Natural killer cell (primary cell): Measurements from ENCODE around the gene AGTRAP. TPM values are rescaled to one million over a fixed set of nuclear protein-coding genes. Genes with fewer than 3 reads are reported as not detected.

Experiments used
- ATAC-seq, 3 donors: fragments of 150-1000 bp in 2 of 3; fragments of 200-7000 bp in 1 of 3; cut with Tn5 transposase; 1 replicate in 1 of 3; 2 replicates in 2 of 3; pipeline ENCODE4 v1.10.0; 2021; ENCODE audit warnings: mild to moderate bottlenecking in 2 of 3, moderate library complexity in 2 of 3
- DNase-seq, 2 donors: peaks; one replicate each; pipeline versions ENCODE4 v3.0.0 to v3.0.0-alpha.2; 2013 to 2021; ENCODE audit warnings: mixed read lengths in 1 of 2
- H3K27ac ChIP-seq: one replicate; pipeline ENCODE4 v1.5.1; 2013; ENCODE audit warnings: mild to moderate bottlenecking, low read length
- H3K27me3 ChIP-seq: one replicate; pipeline ENCODE4 v1.6.1; 2013; ENCODE audit warnings: low read length; ENCODE audit not compliant: control insufficient read depth, insufficient read depth
- H3K36me3 ChIP-seq: one replicate; pipeline ENCODE4 v1.6.1; 2013; ENCODE audit warnings: low read length; ENCODE audit not compliant: control insufficient read depth, insufficient read depth
- H3K4me1 ChIP-seq: one replicate; pipeline ENCODE4 v1.6.1; 2013; ENCODE audit warnings: low read length; ENCODE audit not compliant: control insufficient read depth, insufficient read depth
- H3K4me3 ChIP-seq: one replicate; pipeline ENCODE4 v1.5.1; 2013; ENCODE audit warnings: low read length
- H3K9me3 ChIP-seq: one replicate; pipeline ENCODE4 v1.6.1; 2013; ENCODE audit warnings: low read length; ENCODE audit not compliant: control insufficient read depth, insufficient read depth
- H3K27ac Mint-ChIP-seq, 2 donors: one replicate each; pipeline ENCODE4 v1.8.0; 2022; ENCODE audit warnings: mild to moderate bottlenecking in 2 of 2, mixed read lengths in 2 of 2, moderate library complexity in 1 of 2
- H3K27me3 Mint-ChIP-seq, 2 donors: one replicate each; pipeline ENCODE4 v1.8.0; 2022; ENCODE audit warnings: low read depth in 2 of 2, mixed read lengths in 2 of 2
- H3K36me3 Mint-ChIP-seq: one replicate; pipeline ENCODE4 v1.8.0; 2022; ENCODE audit warnings: mixed read lengths
- H3K4me1 Mint-ChIP-seq, 2 donors: one replicate each; pipeline ENCODE4 v1.8.0; 2022; ENCODE audit warnings: mixed read lengths in 2 of 2
- H3K4me3 Mint-ChIP-seq: one replicate; pipeline ENCODE4 v1.8.0; 2022; ENCODE audit warnings: mild to moderate bottlenecking, moderate library complexity, mixed read lengths
- H3K9me3 Mint-ChIP-seq, 2 donors: one replicate each; pipeline ENCODE4 v1.8.0; 2022; ENCODE audit warnings: mixed read lengths in 2 of 2
- whole genome bisulfite sequencing: methylation state at CpG from one replicate; pipeline ENCODE4 v1.1.7; 2013; ENCODE audit warnings: missing lambda C conversion rate; ENCODE audit not compliant: insufficient coverage; 5-methylcytosine and 5-hydroxymethylcytosine counted together
- intact Hi-C: fragments of 100-400 bp; cut with micrococcal nuclease; formaldehyde crosslinking; loops from one replicate; pipeline ENCODE4 v1.14.2; 2022
- total RNA-seq, 4 donors: library from RNA; stranded (reverse); fragments of 120-200 nt in 1 of 4; gene quantifications; one replicate each; pipeline versions ENCODE4 v1.2.3 to v1.2.4, GENCODE V29; 2013 to 2022
- TF ChIP-seq, protein P1 (sequence below): fragments of 200-600 bp; IDR thresholded peaks from one replicate; pipeline ENCODE4 v1.8.0; 2022; ENCODE audit warnings: antibody characterized with exemption

Gene AGTRAP
- total RNA-seq, 3 donors from 2014 or later (not counting 1 experiment from before 2014, with no cell fraction given), result 94.6 to 122 (median 104) TPM

DNA sequence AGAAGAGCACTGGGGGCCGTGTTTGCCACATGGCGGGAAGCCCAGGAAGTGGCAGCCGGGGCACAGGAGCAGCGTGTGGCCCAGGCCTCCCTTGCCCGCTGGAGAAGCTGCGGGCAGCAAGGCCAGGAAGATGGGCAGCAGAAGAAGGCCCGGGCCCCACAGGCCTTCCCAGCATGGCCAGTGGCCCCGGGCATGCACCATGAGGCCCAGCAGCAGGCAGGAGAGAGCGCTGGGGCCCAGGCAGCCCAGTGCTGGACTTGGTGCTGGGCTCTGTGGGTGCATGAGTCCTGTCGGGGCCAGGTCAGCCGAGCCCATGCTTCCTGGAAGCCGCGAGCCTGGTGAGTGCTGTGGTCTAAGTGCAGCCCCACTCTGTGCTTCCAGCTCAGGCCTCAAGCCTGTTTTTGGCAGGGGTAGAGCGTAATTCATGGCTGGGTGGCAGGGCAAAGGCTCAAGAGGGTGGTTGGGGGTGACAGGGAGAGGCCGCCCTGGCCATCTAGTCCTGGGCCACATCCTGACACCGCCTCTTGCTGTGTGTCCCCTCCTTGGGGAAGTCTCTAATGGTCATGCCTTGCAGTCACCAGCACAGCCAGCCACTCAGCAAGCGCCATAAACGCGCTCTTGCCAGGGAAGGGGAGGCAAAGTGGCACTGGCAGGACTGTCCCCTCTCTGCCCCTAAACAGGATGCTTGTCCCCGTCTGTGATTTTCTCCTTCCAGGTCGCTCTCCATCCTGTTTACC is 48.5 kb downstream of the AGTRAP start:
- Histone ChIP-seq H3K36me3 (no peaks in the 10 kb centered on the region), H3K9me3 (no peaks in the 10 kb centered on the region), H3K27ac (no peak overlapping the region), H3K27me3 (no peaks in the 10 kb centered on the region), H3K4me3 (peak overlapping the region; percentile 41), H3K4me1 (peaks cover 18% of the 10 kb centered on the region)
- TF ChIP-seq, protein P1, sequence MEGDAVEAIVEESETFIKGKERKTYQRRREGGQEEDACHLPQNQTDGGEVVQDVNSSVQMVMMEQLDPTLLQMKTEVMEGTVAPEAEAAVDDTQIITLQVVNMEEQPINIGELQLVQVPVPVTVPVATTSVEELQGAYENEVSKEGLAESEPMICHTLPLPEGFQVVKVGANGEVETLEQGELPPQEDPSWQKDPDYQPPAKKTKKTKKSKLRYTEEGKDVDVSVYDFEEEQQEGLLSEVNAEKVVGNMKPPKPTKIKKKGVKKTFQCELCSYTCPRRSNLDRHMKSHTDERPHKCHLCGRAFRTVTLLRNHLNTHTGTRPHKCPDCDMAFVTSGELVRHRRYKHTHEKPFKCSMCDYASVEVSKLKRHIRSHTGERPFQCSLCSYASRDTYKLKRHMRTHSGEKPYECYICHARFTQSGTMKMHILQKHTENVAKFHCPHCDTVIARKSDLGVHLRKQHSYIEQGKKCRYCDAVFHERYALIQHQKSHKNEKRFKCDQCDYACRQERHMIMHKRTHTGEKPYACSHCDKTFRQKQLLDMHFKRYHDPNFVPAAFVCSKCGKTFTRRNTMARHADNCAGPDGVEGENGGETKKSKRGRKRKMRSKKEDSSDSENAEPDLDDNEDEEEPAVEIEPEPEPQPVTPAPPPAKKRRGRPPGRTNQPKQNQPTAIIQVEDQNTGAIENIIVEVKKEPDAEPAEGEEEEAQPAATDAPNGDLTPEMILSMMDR, result no peak
- no peak for DNase-seq
- 73% methylated on average over 20 of the region's 21 CpGs for WGBS
- H3K4me1 Mint-ChIP-seq, result peaks cover 5 to 12% of the 10 kb centered on the region in 2 donors
- H3K27ac Mint-ChIP-seq, result peak overlapping the region in 1 of 2 donors; percentile 59
- no peaks in the 10 kb centered on the region for H3K9me3 Mint-ChIP-seq
- peak in 1 of 3 donors; percentile 18 for ATAC-seq
- intact Hi-C loops, result no loop called here
- H3K4me3 Mint-ChIP-seq, result peak overlapping the region; percentile 17
- no peaks in the 10 kb centered on the region for H3K27me3 Mint-ChIP-seq
- H3K36me3 Mint-ChIP-seq, result no peaks in the 10 kb centered on the region

DNA sequence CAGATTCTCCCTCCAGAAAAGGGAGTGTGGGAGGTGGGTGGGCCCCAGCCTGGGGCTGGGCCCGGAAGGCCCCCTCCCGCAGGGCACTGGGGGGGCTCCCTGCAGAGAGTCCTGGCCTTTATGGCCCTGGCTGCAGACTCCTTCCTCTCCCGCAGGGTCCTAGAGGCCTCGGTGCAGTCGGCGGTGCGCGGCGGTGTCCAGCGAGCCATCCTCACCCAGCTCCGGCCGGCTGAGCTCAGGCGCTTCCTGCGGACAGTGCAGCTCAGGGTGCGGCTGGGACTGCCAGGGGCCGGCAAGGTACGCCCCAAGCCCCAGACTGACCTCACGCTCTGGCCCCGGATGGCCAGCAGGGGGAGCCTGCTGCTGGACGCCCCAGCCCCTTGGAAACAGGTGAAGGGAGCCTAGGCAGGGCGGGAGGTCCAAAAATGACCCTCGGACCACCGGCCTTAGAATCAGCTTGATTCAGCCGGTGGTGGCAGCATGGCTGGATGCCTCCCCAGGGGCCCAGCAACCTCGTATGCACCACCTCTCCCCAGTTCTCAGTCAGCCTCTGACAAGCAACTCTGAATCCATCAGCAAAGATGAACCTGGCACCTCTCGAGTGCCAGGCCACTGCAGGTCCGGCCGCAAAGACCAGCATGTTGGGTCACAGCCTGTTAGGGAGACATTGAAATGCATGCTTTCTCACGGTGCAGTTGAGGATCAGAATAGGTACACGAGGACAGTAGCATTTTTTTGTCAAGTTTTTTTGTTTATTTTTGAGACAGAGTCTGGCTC is 49.2 kb downstream of the AGTRAP start:
- H3K9me3 ChIP-seq, result no peaks in the 10 kb centered on the region
- H3K36me3 ChIP-seq, result peaks cover 2% of the 10 kb centered on the region
- Mint-ChIP-seq H3K4me1 (peaks cover 5 to 12% of the 10 kb centered on the region in 2 donors), H3K4me3 (peak overlapping the region; percentile 83), H3K36me3 (no peaks in the 10 kb centered on the region), H3K27me3 (no peaks in the 10 kb centered on the region), H3K27ac (peak overlapping the region in 1 of 2 donors; percentile 59), H3K9me3 (no peaks in the 10 kb centered on the region)
- TF ChIP-seq, protein P1, result peak; percentile 92
- 10% methylated on average over 29 of the region's 30 CpGs for WGBS
- DNase-seq (peak; percentile 49 to 63), ATAC-seq (peak; percentile 74 to 93 (median 85))
- H3K4me1 ChIP-seq, result peaks cover 26% of the 10 kb centered on the region
- intact Hi-C loops, result no loop called here
- H3K4me3 ChIP-seq, result peak overlapping the region; percentile 41
- H3K27me3 ChIP-seq, result no peaks in the 10 kb centered on the region
- H3K27ac ChIP-seq, result no peak overlapping the region

DNA sequence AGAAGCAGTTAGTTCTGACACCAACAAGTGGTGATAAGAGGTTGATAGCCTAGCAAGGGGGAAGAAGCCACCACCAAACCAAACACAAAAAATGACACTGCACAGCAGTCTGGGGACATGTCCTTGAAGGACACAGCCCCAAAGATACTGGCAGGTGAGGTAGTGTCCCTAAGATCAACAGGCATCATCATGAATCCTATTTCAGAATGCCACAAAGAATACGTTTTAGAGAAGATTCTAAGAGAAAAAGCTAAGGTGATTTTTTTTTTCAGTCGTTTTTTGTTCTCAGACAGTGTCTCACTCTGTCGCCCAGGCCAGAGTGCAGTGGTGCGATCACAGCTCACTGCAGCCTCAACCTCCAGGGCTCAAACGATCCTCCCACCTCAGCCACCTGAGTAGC is 50.2 kb downstream of the AGTRAP start:
- no peaks in the 10 kb centered on the region for H3K27me3 Mint-ChIP-seq
- no peaks in the 10 kb centered on the region for H3K36me3 Mint-ChIP-seq
- Histone ChIP-seq H3K4me3 (no peak overlapping the region), H3K27ac (no peak overlapping the region), H3K4me1 (peaks cover 36% of the 10 kb centered on the region), H3K27me3 (no peaks in the 10 kb centered on the region), H3K9me3 (no peaks in the 10 kb centered on the region), H3K36me3 (peaks cover 12% of the 10 kb centered on the region)
- peaks cover 5 to 20% of the 10 kb centered on the region in 2 donors for H3K4me1 Mint-ChIP-seq
- TF ChIP-seq, protein P1, result no peak
- intact Hi-C loops, result no loop called here
- no peaks in the 10 kb centered on the region for H3K9me3 Mint-ChIP-seq
- DNase-seq, result no peak
- H3K27ac Mint-ChIP-seq, result no peak overlapping the region
- no peak overlapping the region for H3K4me3 Mint-ChIP-seq
- 58% methylated on average over 5 of the region's 5 CpGs for WGBS
- ATAC-seq, result no peak
